ENCODE measurements around the gene TLX2. TPM values are rescaled to one million over a fixed set of nuclear protein-coding genes. Genes with fewer than 3 reads are reported as not detected.

The TLX2 gene
- total and polyA plus RNA-seq, 2 of the 13 experiments (the other 11 are each of a cell fraction or from before 2014, with no cell fraction given), result 0.05 to 0.20 TPM

- no peak for TF ChIP-seq ZNF143 (CRISPR knock-in tag; IDR thresholded peaks at IDR 0.05)
- 0 out of 2 replicates have a peak, but pooled peaks have one; percentile 17 for TF ChIP-seq CBFB (CRISPR knock-in tag; IDR thresholded peaks at IDR 0.05)
- no peak for TF ChIP-seq ZNF644 (CRISPR knock-in tag; IDR thresholded peaks at IDR 0.05; ENCODE audit: low read depth)
- no peak for TF ChIP-seq PLSCR1 (CRISPR knock-in tag; IDR thresholded peaks at IDR 0.05; ENCODE audit: borderline replicate concordance)
- TF ChIP-seq THRA (CRISPR knock-in tag; IDR thresholded peaks at IDR 0.05; ENCODE audit: borderline replicate concordance), result 0 out of 2 replicates have a peak, but pooled peaks have one; percentile 21
- no peak for TF ChIP-seq NFIC (IDR thresholded peaks at IDR 0.05; ENCODE audit: low read length)
- TF ChIP-seq POGZ (CRISPR knock-in tag; IDR thresholded peaks at IDR 0.05), result peak; percentile 8; the same call in 1 of the 2 replicates
- TF ChIP-seq ZNF331 (CRISPR knock-in tag; IDR thresholded peaks at IDR 0.05), result peak; percentile 11; the same call in 1 of the 2 replicates
- no peak for TF ChIP-seq PLRG1 (conservative IDR thresholded peaks at IDR 0.05)
- TF ChIP-seq ZNF609 (CRISPR knock-in tag; IDR thresholded peaks at IDR 0.05; ENCODE audit: borderline replicate concordance), result no peak
- no peak for TF ChIP-seq ZNF407 (CRISPR knock-in tag; IDR thresholded peaks at IDR 0.05; ENCODE audit: not compliant biosample characterization)
- no peak for TF ChIP-seq ZNF724P (CRISPR knock-in tag; IDR thresholded peaks at IDR 0.05; ENCODE audit: borderline replicate concordance)
- no peak for TF ChIP-seq KDM3A (CRISPR knock-in tag; IDR thresholded peaks at IDR 0.05; ENCODE audit: low read depth)
These were observed 34.9 kb downstream of the TLX2 start (continued) for GRCh38 chr2:74548900-74549826.

Measured in HepG2 (cell line).